ENCODE measurements around the gene PMEPA1. TPM values are rescaled to one million over a fixed set of nuclear protein-coding genes. Genes with fewer than 3 reads are reported as not detected.
A peak's percentile ranks its signal among the peaks of the same experiment; 100 is the strongest.

The PMEPA1 gene
- total RNA-seq, 4 donors from 2014 or later: 10.4 to 37.8 (median 17.4) TPM

GRCh38 chr20:57715268-57715904 is 5.6 kb upstream of the PMEPA1 start:
- Histone ChIP-seq H3K4me1 (peaks cover 61 to 78% (median 75%) of the 10 kb centered on the region in 4 donors), H3K36me3 (no peaks in the 10 kb centered on the region), H3K27me3 (no peaks in the 10 kb centered on the region), H3K27ac (replicated peaks in 1 of 4) (peak overlapping the region; percentile 69 to 91 (median 75)), H3K4me3 (no peak overlapping the region), H3K9me3 (no peaks in the 10 kb centered on the region)
- no peak for TF ChIP-seq POLR2A (IDR thresholded peaks at IDR 0.05; ENCODE audit: low read depth)
- TF ChIP-seq POLR2AphosphoS5 (IDR thresholded peaks at IDR 0.05): no peak
- no peak for TF ChIP-seq EP300 (IDR thresholded peaks at IDR 0.05)
- TF ChIP-seq CTCF (IDR thresholded peaks at IDR 0.05): no peak
- intact Hi-C loops (cut with DNase I): no loop called here
- 95% methylated on average over 13 of the region's 15 CpGs for WGBS
- no peak for DNase-seq (ENCODE audit: extremely low spot score)

GRCh38 chr20:57714409-57715267 is 4.8 kb upstream of the PMEPA1 start:
- Histone ChIP-seq H3K4me1 (peaks cover 61 to 80% (median 77%) of the 10 kb centered on the region in 4 donors), H3K27ac (replicated peaks in 1 of 4) (peak overlapping the region; percentile 69 to 91 (median 75))
- intact Hi-C loops (cut with DNase I): loop anchor here (5.0 kb wide), 1 partner anchor 33 kb away; no protein-coding TSS in a partner anchor

GRCh38 chr20:57713951-57714350 is 4.1 kb upstream of the PMEPA1 start:
- no peak for TF ChIP-seq POLR2A (IDR thresholded peaks at IDR 0.05; ENCODE audit: low read depth)
- TF ChIP-seq POLR2AphosphoS5 (IDR thresholded peaks at IDR 0.05): no peak
- no peak for TF ChIP-seq EP300 (IDR thresholded peaks at IDR 0.05)
- TF ChIP-seq CTCF (IDR thresholded peaks at IDR 0.05): no peak
- Histone ChIP-seq H3K27ac (replicated peaks in 1 of 4) (peak overlapping the region; percentile 69 to 91 (median 75)), H3K9me3 (no peaks in the 10 kb centered on the region), H3K4me3 (no peak overlapping the region), H3K36me3 (no peaks in the 10 kb centered on the region), H3K27me3 (no peaks in the 10 kb centered on the region), H3K4me1 (peaks cover 60 to 77% (median 73%) of the 10 kb centered on the region in 4 donors)
- WGBS: 77% methylated on average over 8 of the region's 8 CpGs
- no peak for DNase-seq (ENCODE audit: extremely low spot score)
- intact Hi-C loops (cut with DNase I): loop anchor here (5.0 kb wide), 1 partner anchor 33 kb away; no protein-coding TSS in a partner anchor

More at GRCh38 chr20:57714409-57715267, 4.8 kb upstream of the PMEPA1 start:
- H3K36me3 ChIP-seq: no peaks in the 10 kb centered on the region
- no peak for DNase-seq (ENCODE audit: extremely low spot score)
- H3K9me3 ChIP-seq: no peaks in the 10 kb centered on the region
- H3K4me3 ChIP-seq: no peak overlapping the region
- TF ChIP-seq CTCF (IDR thresholded peaks at IDR 0.05): no peak
- TF ChIP-seq POLR2AphosphoS5 (IDR thresholded peaks at IDR 0.05): peak; percentile 26 to 61
- TF ChIP-seq POLR2A (IDR thresholded peaks at IDR 0.05; ENCODE audit: low read depth): no peak
- TF ChIP-seq EP300 (IDR thresholded peaks at IDR 0.05): no peak
- 75% methylated on average over 17 of the region's 23 CpGs for WGBS
- H3K27me3 ChIP-seq: no peaks in the 10 kb centered on the region

- Histone ChIP-seq H3K9me3 (no peaks in the 10 kb centered on the region), H3K4me3 (no peak overlapping the region), H3K27me3 (no peaks in the 10 kb centered on the region), H3K4me1 (peaks cover 57 to 77% (median 72%) of the 10 kb centered on the region in 4 donors), H3K27ac (replicated peaks in 1 of 4) (peak overlapping the region; percentile 69 to 91 (median 75)), H3K36me3 (no peaks in the 10 kb centered on the region)
- 93% methylated on average over 10 of the region's 10 CpGs for WGBS
- DNase-seq (ENCODE audit: extremely low spot score): no peak
- TF ChIP-seq CTCF (IDR thresholded peaks at IDR 0.05) (no peak), EP300 (IDR thresholded peaks at IDR 0.05) (no peak), POLR2A (IDR thresholded peaks at IDR 0.05; ENCODE audit: low read depth) (no peak), POLR2AphosphoS5 (IDR thresholded peaks at IDR 0.05) (no peak)
- intact Hi-C loops (cut with DNase I): loop anchor here (5.0 kb wide), 1 partner anchor 34 kb away; no protein-coding TSS in a partner anchor
Measured at GRCh38 chr20:57713505-57713903, 3.7 kb upstream of the PMEPA1 start.
